Suprapubic skin (tissue), 4 donors: ENCODE results near the gene SLC39A3. TPM values are rescaled to one million over a fixed set of nuclear protein-coding genes. Genes with fewer than 3 reads are reported as not detected.

Experiments used
- DNase-seq, 2 donors: peaks; one replicate each; pipeline ENCODE4 v3.0.0-alpha.2; 2019; ENCODE audit warnings: low spot score in 2 of 2
- H3K27ac ChIP-seq: fragments of 200-600 bp; sonication (generic); one replicate; pipeline ENCODE4 v1.5.1; 2019
- H3K27me3 ChIP-seq: fragments of 200-600 bp; sonication (generic); one replicate; pipeline ENCODE4 v1.5.1; 2019
- H3K36me3 ChIP-seq: fragments of 200-600 bp; sonication (generic); one replicate; pipeline ENCODE4 v1.5.1; 2019
- H3K4me1 ChIP-seq: fragments of 200-600 bp; sonication (generic); one replicate; pipeline ENCODE4 v1.5.1; 2019
- H3K4me3 ChIP-seq: fragments of 200-600 bp; sonication (generic); one replicate; pipeline ENCODE4 v1.5.1; 2019; ENCODE audit warnings: mild to moderate bottlenecking
- H3K9me3 ChIP-seq: fragments of 200-600 bp; sonication (generic); one replicate; pipeline ENCODE4 v1.5.1; 2019
- CTCF ChIP-seq, 2 donors: fragments of 200-600 bp in 1 of 2; fragments of 450-650 bp in 1 of 2; sonication (generic) in 1 of 2; IDR thresholded peaks; one replicate each; pipeline ENCODE4 v1.5.1; 2016 to 2019; ENCODE audit warnings: antibody characterized with exemption in 2 of 2, mild to moderate bottlenecking in 1 of 2, moderate library complexity in 1 of 2
- EP300 ChIP-seq: sonication (generic); formaldehyde crosslinking; IDR thresholded peaks from one replicate; pipeline ENCODE4 v1.6.1; 2017; ENCODE audit warnings: antibody characterized with exemption
- POLR2A ChIP-seq, 2 donors: fragments of 450-650 bp; IDR thresholded peaks; one replicate each; pipeline ENCODE4 v1.6.1; 2017; ENCODE audit warnings: antibody characterized with exemption in 2 of 2, mild to moderate bottlenecking in 2 of 2, moderate library complexity in 2 of 2
- POLR2AphosphoS5 ChIP-seq, 3 donors: sonication (generic); formaldehyde crosslinking; IDR thresholded peaks; one replicate each; pipeline ENCODE4 v1.6.1; 2017; ENCODE audit warnings: antibody characterized with exemption in 3 of 3
- WGBS: methylation state at CpG from one replicate; pipeline ENCODE4 v1.1.5; 2018; 5-methylcytosine and 5-hydroxymethylcytosine counted together
- total RNA-seq, 4 donors: library from RNA; depleted of rRNA; stranded (reverse); fragments of >200 nt; gene quantifications; one replicate each; pipeline ENCODE4 v1.1.0, GENCODE V29; 2016

SLC39A3 gene
- total RNA-seq, 4 donors from 2014 or later: 8.0 to 31.1 (median 23.0) TPM

- Histone ChIP-seq H3K9me3 (no peaks in the 10 kb centered on the region), H3K27ac (no peak overlapping the region), H3K27me3 (no peaks in the 10 kb centered on the region), H3K4me1 (no peaks in the 10 kb centered on the region), H3K4me3 (no peak overlapping the region), H3K36me3 (peaks cover 82% of the 10 kb centered on the region)
- no peak for TF ChIP-seq POLR2AphosphoS5 (IDR thresholded peaks at IDR 0.05)
- no peak for TF ChIP-seq CTCF (IDR thresholded peaks at IDR 0.05)
- no peak for TF ChIP-seq POLR2A (IDR thresholded peaks at IDR 0.05)
- TF ChIP-seq EP300: no peak
- WGBS: 94% methylated on average over 42 of the region's 43 CpGs
- no peak for DNase-seq
These were observed 22.3 kb upstream of the SLC39A3 start for GRCh38 chr19:2761876-2762782.

GRCh38 chr19:2761309-2761677 is 21.5 kb upstream of the SLC39A3 start:
- H3K4me3 ChIP-seq: no peak overlapping the region
- peaks cover 82% of the 10 kb centered on the region for H3K36me3 ChIP-seq
- DNase-seq: no peak
- H3K27ac ChIP-seq: no peak overlapping the region
- 87% methylated on average over 8 of the region's 16 CpGs for WGBS
- H3K9me3 ChIP-seq: no peaks in the 10 kb centered on the region
- no peaks in the 10 kb centered on the region for H3K4me1 ChIP-seq
- no peaks in the 10 kb centered on the region for H3K27me3 ChIP-seq
- TF ChIP-seq POLR2AphosphoS5 (IDR thresholded peaks at IDR 0.05): no peak
- no peak for TF ChIP-seq CTCF (IDR thresholded peaks at IDR 0.05)
- no peak for TF ChIP-seq POLR2A (IDR thresholded peaks at IDR 0.05)
- TF ChIP-seq EP300: no peak

GRCh38 chr19:2759965-2760364 is 20.1 kb upstream of the SLC39A3 start:
- no peak for DNase-seq
- H3K36me3 ChIP-seq: peaks cover 82% of the 10 kb centered on the region

GRCh38 chr19:2759362-2759761 is 19.5 kb upstream of the SLC39A3 start:
- DNase-seq: no peak
- 91% methylated on average over 17 of the region's 17 CpGs for WGBS
- Histone ChIP-seq H3K36me3 (peaks cover 82% of the 10 kb centered on the region), H3K4me1 (no peaks in the 10 kb centered on the region), H3K9me3 (no peaks in the 10 kb centered on the region), H3K27ac (no peak overlapping the region), H3K4me3 (no peak overlapping the region), H3K27me3 (no peaks in the 10 kb centered on the region)
- TF ChIP-seq CTCF (IDR thresholded peaks at IDR 0.05) (no peak), POLR2A (IDR thresholded peaks at IDR 0.05) (no peak)

More at GRCh38 chr19:2759965-2760364, 20.1 kb upstream of the SLC39A3 start:
- Histone ChIP-seq H3K27me3 (no peaks in the 10 kb centered on the region), H3K4me1 (no peaks in the 10 kb centered on the region), H3K27ac (no peak overlapping the region), H3K9me3 (no peaks in the 10 kb centered on the region), H3K4me3 (no peak overlapping the region)
- 91% methylated on average over 7 of the region's 7 CpGs for WGBS
- no peak for TF ChIP-seq POLR2AphosphoS5 (IDR thresholded peaks at IDR 0.05)
- TF ChIP-seq CTCF (IDR thresholded peaks at IDR 0.05): no peak
- TF ChIP-seq POLR2A (IDR thresholded peaks at IDR 0.05): no peak
- TF ChIP-seq EP300: no peak

- Histone ChIP-seq H3K27ac (no peak overlapping the region), H3K36me3 (peaks cover 83% of the 10 kb centered on the region), H3K9me3 (no peaks in the 10 kb centered on the region), H3K4me3 (no peak overlapping the region), H3K4me1 (no peaks in the 10 kb centered on the region), H3K27me3 (no peaks in the 10 kb centered on the region)
- DNase-seq: no peak
- TF ChIP-seq CTCF (IDR thresholded peaks at IDR 0.05) (no peak), EP300 (no peak), POLR2A (IDR thresholded peaks at IDR 0.05) (no peak), POLR2AphosphoS5 (IDR thresholded peaks at IDR 0.05) (no peak)
- 93% methylated on average over 17 of the region's 17 CpGs for WGBS
These were observed 18.9 kb upstream of the SLC39A3 start for GRCh38 chr19:2758601-2759313.
